T-cell (primary cell): ENCODE results near the gene FAU. TPM values are rescaled to one million over a fixed set of nuclear protein-coding genes. Genes with fewer than 3 reads are reported as not detected.
"Not testable (repeated sequence)": the region's sequence is repeated elsewhere in the genome, so short reads cannot be mapped to it uniquely, and the experiment has no call there.

ENCODE experiments used
- ATAC-seq, 4 experiments: fragments of 200-7000 bp in 3 of 4; fragments of 150-1000 bp in 1 of 4; cut with Tn5 transposase; replicated peaks in 1 of 4; 1 replicate in 3 of 4; 2 replicates in 1 of 4; pipeline ENCODE4 v1.10.0; 2021; ENCODE audit warnings: moderate library complexity in 3 of 4, mild to moderate bottlenecking in 2 of 4, moderate number of reproducible peaks in 1 of 4
- CTCF ChIA-PET, 2 donors: fragments of 300-600 bp; sonication (Branson Sonifier 250); formaldehyde crosslinking; loops; one replicate each; lab custom pipeline; 2022; ENCODE audit warnings: antibody characterized with exemption in 2 of 2; lab: Charles Lee
- POLR2A ChIA-PET, 2 donors: fragments of 300-600 bp; sonication (Branson Sonifier 250); formaldehyde crosslinking; loops; one replicate each; lab custom pipeline; 2022; ENCODE audit warnings: antibody characterized with exemption in 2 of 2; lab: Charles Lee
- DNase-seq, 35 experiments: peaks; one replicate each; pipeline versions ENCODE4 v3.0.0 to v3.0.0-alpha.2; 2013 to 2023
- H3K27ac ChIP-seq: one replicate; pipeline ENCODE4 v1.5.1; 2013; ENCODE audit warnings: low read length
- H3K27me3 ChIP-seq, 2 experiments: replicated peaks in 1 of 2; 1 replicate in 1 of 2; 2 replicates in 1 of 2; pipeline versions ENCODE4 v1.6.1 to v1.7.0; 2013; ENCODE audit warnings: low read length in 1 of 2, mixed read lengths in 1 of 2; ENCODE audit not compliant: control insufficient read depth in 2 of 2, insufficient read depth in 2 of 2; ENCODE audit errors: extremely low read depth in 1 of 2
- H3K36me3 ChIP-seq, 2 donors: 1 replicate in 1 of 2; 2 replicates in 1 of 2; pipeline versions ENCODE4 v1.6.1 to v1.7.0; 2013; ENCODE audit warnings: low read length in 1 of 2; ENCODE audit not compliant: control insufficient read depth in 2 of 2, insufficient read depth in 1 of 2; ENCODE audit errors: extremely low read depth in 1 of 2
- H3K4me1 ChIP-seq, 2 experiments: 1 replicate in 1 of 2; 2 replicates in 1 of 2; pipeline versions ENCODE4 v1.6.1 to v1.7.0; 2013; ENCODE audit warnings: low read length in 2 of 2, mixed read lengths in 1 of 2; ENCODE audit not compliant: insufficient read depth in 2 of 2, control insufficient read depth in 1 of 2; ENCODE audit errors: extremely low read depth in 1 of 2
- H3K4me3 ChIP-seq, 2 donors: 1 replicate in 1 of 2; 2 replicates in 1 of 2; pipeline versions ENCODE4 v1.5.1 to v1.7.0; 2013; ENCODE audit warnings: mild to moderate bottlenecking in 2 of 2, low read length in 1 of 2, moderate library complexity in 1 of 2; ENCODE audit not compliant: control insufficient read depth in 1 of 2; ENCODE audit errors: extremely low read depth in 1 of 2
- H3K9me3 ChIP-seq: 2 replicates; pipeline ENCODE4 v1.7.0; 2013
- H3K27ac Mint-ChIP-seq, 2 donors: one replicate each; pipeline ENCODE4 v1.8.0; 2020 to 2021; ENCODE audit warnings: mild to moderate bottlenecking in 2 of 2, mixed read lengths in 2 of 2
- H3K27me3 Mint-ChIP-seq, 2 donors: one replicate each; pipeline ENCODE4 v1.8.0; 2021 to 2022; ENCODE audit warnings: mixed read lengths in 2 of 2
- H3K36me3 Mint-ChIP-seq: one replicate; pipeline ENCODE4 v1.8.0; 2021; ENCODE audit warnings: mixed read lengths
- H3K4me1 Mint-ChIP-seq, 3 donors: one replicate each; pipeline ENCODE4 v1.8.0; 2020 to 2022; ENCODE audit warnings: mixed read lengths in 3 of 3, mild to moderate bottlenecking in 1 of 3
- H3K4me3 Mint-ChIP-seq, 3 donors: one replicate each; pipeline ENCODE4 v1.8.0; 2020 to 2022; ENCODE audit warnings: mild to moderate bottlenecking in 3 of 3, mixed read lengths in 3 of 3, moderate library complexity in 3 of 3
- H3K9me3 Mint-ChIP-seq, 3 donors: one replicate each; pipeline ENCODE4 v1.8.0; 2020 to 2022; ENCODE audit warnings: mixed read lengths in 3 of 3
- WGBS: methylation state at CpG from one replicate; pipeline ENCODE4 v1.1.5; 2013; ENCODE audit warnings: missing lambda C conversion rate; ENCODE audit not compliant: insufficient coverage; 5-methylcytosine and 5-hydroxymethylcytosine counted together
- total RNA-seq, 35 experiments: library from RNA in 6 of 35; stranded (reverse) in 6 of 35; fragments of 120-200 nt in 1 of 35; gene quantifications; one replicate each; pipeline versions ENCODE4 v1.2.1 to v1.2.4 and lab custom pipeline; 2013 to 2026

FAU gene
- total RNA-seq, 5 donors from 2014 or later (not counting 1 experiment from before 2014, with no cell fraction given): 1,477 to 1,924 (median 1,724) TPM

GRCh38 chr11:65156256-65156655, 34.3 kb upstream of the FAU start:
- POLR2A ChIA-PET: no interaction called here
- peaks cover 0 to 3% (median 0%) of the 10 kb centered on the region in 3 donors for H3K4me1 Mint-ChIP-seq
- CTCF ChIA-PET: no interaction called here

GRCh38 chr11:65152122-65152521, 30.2 kb upstream of the FAU start:
- no peak for DNase-seq
- peak overlapping the region in 1 of 2 donors; percentile 6 for H3K27ac Mint-ChIP-seq
- H3K36me3 ChIP-seq: no peaks in the 10 kb centered on the region
- ChIA-PET CTCF (no interaction called here), POLR2A (no interaction called here)
- H3K9me3 ChIP-seq: no peaks in the 10 kb centered on the region
- H3K36me3 Mint-ChIP-seq: no peaks in the 10 kb centered on the region
- no peak overlapping the region for H3K4me3 ChIP-seq
- H3K27ac ChIP-seq: no peak overlapping the region
- no peaks in the 10 kb centered on the region for H3K4me1 ChIP-seq
- peaks cover 0 to 6% (median 0%) of the 10 kb centered on the region in 3 donors for H3K4me1 Mint-ChIP-seq
- H3K27me3 Mint-ChIP-seq: peaks cover 0 to 3% of the 10 kb centered on the region in 2 donors
- 71% methylated on average over 2 of the region's 2 CpGs for WGBS
- peaks cover 0 to 4% of the 10 kb centered on the region in 2 experiments for H3K27me3 ChIP-seq
- H3K9me3 Mint-ChIP-seq: no peaks in the 10 kb centered on the region
- H3K4me3 Mint-ChIP-seq: no peak overlapping the region
- ATAC-seq: no peak

More at GRCh38 chr11:65156256-65156655, 34.3 kb upstream of the FAU start:
- ATAC-seq: no peak
- DNase-seq: no peak
- Histone ChIP-seq H3K4me1 (no peaks in the 10 kb centered on the region), H3K27me3 (no peaks in the 10 kb centered on the region), H3K4me3 (no peak overlapping the region), H3K27ac (no peak overlapping the region), H3K36me3 (no peaks in the 10 kb centered on the region), H3K9me3 (no peaks in the 10 kb centered on the region)
- Mint-ChIP-seq H3K4me3 (no peak overlapping the region), H3K27ac (no peak overlapping the region), H3K27me3 (peaks cover 4 to 8% of the 10 kb centered on the region in 2 donors), H3K9me3 (no peaks in the 10 kb centered on the region), H3K36me3 (no peaks in the 10 kb centered on the region)
- WGBS: no CpG with 5 or more reads among the region's 3 CpGs

DNA sequence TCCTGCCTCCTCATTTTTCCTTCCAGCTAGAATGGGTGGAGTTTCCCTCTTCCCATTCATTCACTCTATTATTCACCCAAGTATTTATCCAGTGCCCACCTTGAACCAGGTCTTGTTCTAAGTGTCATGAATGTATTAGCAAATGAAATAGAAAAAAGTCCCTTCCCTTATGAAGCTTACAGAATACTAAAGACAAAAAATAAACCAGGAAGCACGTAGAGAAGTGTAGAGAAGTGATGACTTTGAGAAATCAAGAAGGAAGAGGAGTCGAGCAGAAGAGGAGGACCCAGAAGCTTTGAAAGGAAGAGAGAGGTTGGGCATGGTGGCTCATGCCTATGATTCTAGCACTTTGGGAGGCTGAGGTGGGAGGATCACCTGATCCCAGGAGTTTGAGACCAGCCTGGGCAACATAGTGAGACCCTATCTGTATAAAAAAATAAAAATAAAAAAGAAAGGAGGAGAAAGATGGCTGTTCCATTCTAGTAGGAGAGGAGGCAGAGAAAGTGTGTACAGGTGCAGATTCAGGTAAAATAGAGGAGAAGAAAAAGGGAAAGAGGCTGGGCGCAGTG, 29.5 kb upstream of the FAU start:
- ChIA-PET POLR2A (no interaction called here), CTCF (no interaction called here)
- no peak overlapping the region for H3K27ac Mint-ChIP-seq
- H3K9me3 Mint-ChIP-seq: no peaks in the 10 kb centered on the region
- Histone ChIP-seq H3K27ac (no peak overlapping the region), H3K4me1 (no peaks in the 10 kb centered on the region), H3K9me3 (no peaks in the 10 kb centered on the region), H3K27me3 (peaks cover 0 to 4% of the 10 kb centered on the region in 2 experiments), H3K36me3 (no peaks in the 10 kb centered on the region), H3K4me3 (no peak overlapping the region)
- DNase-seq (no peak), ATAC-seq (no peak)
- H3K36me3 Mint-ChIP-seq: no peaks in the 10 kb centered on the region
- H3K4me1 Mint-ChIP-seq: peaks cover 0 to 6% (median 0%) of the 10 kb centered on the region in 3 donors
- 58% methylated on average over 2 of the region's 3 CpGs for WGBS
- peaks cover 0 to 3% of the 10 kb centered on the region in 2 donors for H3K27me3 Mint-ChIP-seq
- no peak overlapping the region for H3K4me3 Mint-ChIP-seq

GRCh38 chr11:65150509-65151299, 28.8 kb upstream of the FAU start:
- Histone ChIP-seq H3K27me3 (peaks cover 0 to 4% of the 10 kb centered on the region in 2 experiments), H3K4me1 (no peaks in the 10 kb centered on the region), H3K4me3 (no peak overlapping the region), H3K27ac (no peak overlapping the region), H3K9me3 (no peaks in the 10 kb centered on the region), H3K36me3 (no peaks in the 10 kb centered on the region)
- Mint-ChIP-seq H3K4me1 (peaks cover 0 to 6% (median 0%) of the 10 kb centered on the region in 3 donors), H3K27ac (no peak overlapping the region), H3K4me3 (no peak overlapping the region), H3K27me3 (peaks cover 0 to 3% of the 10 kb centered on the region in 2 donors), H3K9me3 (no peaks in the 10 kb centered on the region), H3K36me3 (no peaks in the 10 kb centered on the region)
- ChIA-PET POLR2A (no interaction called here), CTCF (no interaction called here)
- peak in 2 of 35 experiments; percentile 15 to 46 for DNase-seq
- ATAC-seq: no peak
- 25% methylated on average over 6 of the region's 12 CpGs for WGBS

- H3K4me1 Mint-ChIP-seq, H3K36me3 Mint-ChIP-seq, H3K27me3 Mint-ChIP-seq, H3K27me3 ChIP-seq, H3K4me3 ChIP-seq, POLR2A ChIA-PET, DNase-seq, H3K4me1 ChIP-seq, H3K4me3 Mint-ChIP-seq, H3K9me3 Mint-ChIP-seq, H3K9me3 ChIP-seq, CTCF ChIA-PET, H3K36me3 ChIP-seq, H3K27ac ChIP-seq, ATAC-seq, H3K27ac Mint-ChIP-seq: not testable (repeated sequence)
- WGBS: 85% methylated on average over 4 of the region's 10 CpGs
Measured at GRCh38 chr11:65150131-65150508, 28.2 kb upstream of the FAU start.

GRCh38 chr11:65148657-65149056, 26.7 kb upstream of the FAU start:
- ChIA-PET CTCF (interaction anchor here in 1 of 2 donors (0.6 kb wide), 1 partner anchor 267 kb away, joined by 3 read pairs; no protein-coding TSS in a partner anchor), POLR2A (no interaction called here)
- Mint-ChIP-seq H3K4me3 (no peak overlapping the region), H3K4me1 (peaks cover 0 to 6% (median 0%) of the 10 kb centered on the region in 3 donors), H3K9me3 (no peaks in the 10 kb centered on the region), H3K36me3 (no peaks in the 10 kb centered on the region), H3K27me3 (peaks cover 3 to 6% of the 10 kb centered on the region in 2 donors), H3K27ac (no peak overlapping the region)
- Histone ChIP-seq H3K9me3 (no peaks in the 10 kb centered on the region), H3K36me3 (no peaks in the 10 kb centered on the region), H3K27me3 (peaks cover 0 to 7% of the 10 kb centered on the region in 2 experiments), H3K4me1 (no peaks in the 10 kb centered on the region), H3K27ac (no peak overlapping the region), H3K4me3 (no peak overlapping the region)
- ATAC-seq (no peak), DNase-seq (no peak)
- no CpG with 5 or more reads among the region's 5 CpGs for WGBS
